Astrocyte (in vitro differentiated cells and primary cell): ENCODE data around the gene KCNQ1. TPM values are rescaled to one million over a fixed set of nuclear protein-coding genes. Genes with fewer than 3 reads are reported as not detected.

Experiments
- DNase-seq: peaks from one replicate; pipeline ENCODE4 v3.0.0-alpha.2; 2010; ENCODE audit warnings: low read depth
- FAIRE-seq: peaks from 2 replicates; lab custom pipeline; 2011; peaks lifted over from hg19 to GRCh38; lab: Jason Lieb, UNC
- H2AFZ ChIP-seq: 2 replicates; pipeline ENCODE4 v1.6.0; 2012; ENCODE audit warnings: low read depth, low read length, inconsistent platforms
- H3K27ac ChIP-seq: 2 replicates; pipeline ENCODE4 v1.5.1; 2011; ENCODE audit warnings: low read depth, low read length, inconsistent platforms
- H3K27me3 ChIP-seq: 2 replicates; pipeline ENCODE4 v1.6.0; 2011; ENCODE audit warnings: low read length, inconsistent platforms; ENCODE audit not compliant: insufficient read depth
- H3K36me3 ChIP-seq: 2 replicates; pipeline ENCODE4 v1.5.1; 2011; ENCODE audit warnings: low read length, inconsistent platforms; ENCODE audit not compliant: insufficient read depth
- H3K4me1 ChIP-seq: 2 replicates; pipeline ENCODE4 v1.5.1; 2011; ENCODE audit warnings: low read length, inconsistent platforms; ENCODE audit not compliant: insufficient read depth
- H3K4me2 ChIP-seq: 2 replicates; pipeline ENCODE4 v1.6.0; 2012; ENCODE audit warnings: low read length, inconsistent platforms
- H3K4me3 ChIP-seq: 2 replicates; pipeline ENCODE4 v1.5.1; 2011; ENCODE audit warnings: low read depth, mild to moderate bottlenecking, low read length, inconsistent platforms; ENCODE audit not compliant: insufficient read depth
- H3K79me2 ChIP-seq: 2 replicates; pipeline ENCODE4 v1.6.0; 2012; ENCODE audit warnings: mild to moderate bottlenecking, low read length, inconsistent platforms; ENCODE audit not compliant: insufficient read depth
- H3K9ac ChIP-seq: 2 replicates; pipeline ENCODE4 v1.6.0; 2012; ENCODE audit warnings: mild to moderate bottlenecking, low read length, inconsistent platforms
- H3K9me3 ChIP-seq: 2 replicates; pipeline ENCODE4 v1.5.1; 2012; ENCODE audit warnings: low read depth, mild to moderate bottlenecking, low read length, inconsistent platforms; ENCODE audit not compliant: insufficient read depth
- H4K20me1 ChIP-seq: 2 replicates; pipeline ENCODE4 v1.6.0; 2012; ENCODE audit warnings: low read length, inconsistent platforms; ENCODE audit not compliant: insufficient read depth
- H3K27ac Mint-ChIP-seq: one replicate; pipeline ENCODE4 v1.8.0; 2021; ENCODE audit warnings: mild to moderate bottlenecking, mixed read lengths; ENCODE audit not compliant: unreplicated experiment
- H3K27me3 Mint-ChIP-seq: one replicate; pipeline ENCODE4 v1.8.0; 2021; ENCODE audit warnings: low read depth, mixed read lengths; ENCODE audit not compliant: unreplicated experiment
- H3K36me3 Mint-ChIP-seq: one replicate; pipeline ENCODE4 v1.8.0; 2021; ENCODE audit warnings: low read depth, mixed read lengths; ENCODE audit not compliant: unreplicated experiment
- H3K4me1 Mint-ChIP-seq: one replicate; pipeline ENCODE4 v1.8.0; 2021; ENCODE audit warnings: low read depth, mixed read lengths; ENCODE audit not compliant: unreplicated experiment
- H3K4me3 Mint-ChIP-seq: one replicate; pipeline ENCODE4 v1.8.0; 2021; ENCODE audit warnings: mild to moderate bottlenecking, moderate library complexity, mixed read lengths; ENCODE audit not compliant: unreplicated experiment
- H3K9me3 Mint-ChIP-seq: one replicate; pipeline ENCODE4 v1.8.0; 2021; ENCODE audit warnings: mild to moderate bottlenecking, mixed read lengths; ENCODE audit not compliant: unreplicated experiment
- EZH2 ChIP-seq: IDR thresholded peaks from 2 replicates; pipeline ENCODE4 v1.6.1; 2012; ENCODE audit warnings: mild to moderate bottlenecking, low read length, inconsistent platforms; ENCODE audit not compliant: insufficient read depth
- total RNA-seq: library from RNA; stranded (reverse); gene quantifications from 2 replicates; pipeline ENCODE4 v1.2.1, GENCODE V29; 2021
- TF ChIP-seq, protein P1 (sequence below): IDR thresholded peaks from 2 replicates; pipeline ENCODE4 v1.5.1; 2011; ENCODE audit warnings: low read depth, mild to moderate bottlenecking, inconsistent platforms, low read length, moderate library complexity; ENCODE audit not compliant: insufficient read depth

The KCNQ1 gene
- total RNA-seq, 1 donor from 2014 or later = not detected

- peaks cover 10% of the 10 kb centered on the region for H3K4me1 ChIP-seq
- Mint-ChIP-seq H3K4me3 (no peak overlapping the region), H3K36me3 (peaks cover 2% of the 10 kb centered on the region), H3K27me3 (peaks cover 51% of the 10 kb centered on the region), H3K9me3 (peaks cover 8% of the 10 kb centered on the region), H3K4me1 (peaks cover 9% of the 10 kb centered on the region), H3K27ac (no peak overlapping the region)
- H2AFZ ChIP-seq = no peak overlapping the region
- H3K4me2 ChIP-seq = no peak overlapping the region
- peaks cover 21% of the 10 kb centered on the region for H3K27me3 ChIP-seq
- no peak overlapping the region for H3K9ac ChIP-seq
- no peaks in the 10 kb centered on the region for H3K36me3 ChIP-seq
- FAIRE-seq (no peak), DNase-seq (no peak)
- no peaks in the 10 kb centered on the region for H3K79me2 ChIP-seq
- TF ChIP-seq EZH2 = no peak
- no peak overlapping the region for H3K4me3 ChIP-seq
- peaks cover 5% of the 10 kb centered on the region for H4K20me1 ChIP-seq
- H3K27ac ChIP-seq = no peak overlapping the region
- no peaks in the 10 kb centered on the region for H3K9me3 ChIP-seq
These were observed 326.0 kb downstream of the KCNQ1 start for GRCh38 chr11:2770761-2771301.

- no peak for DNase-seq
- H3K27me3 ChIP-seq = peaks cover 18% of the 10 kb centered on the region
These were observed 327.1 kb downstream of the KCNQ1 start for GRCh38 chr11:2771758-2772466.

GRCh38 chr11:2772544-2773031 is 327.8 kb downstream of the KCNQ1 start:
- peaks cover 18% of the 10 kb centered on the region for H3K27me3 ChIP-seq
- no peaks in the 10 kb centered on the region for H3K9me3 ChIP-seq
- no peak overlapping the region for H3K4me2 ChIP-seq
- Mint-ChIP-seq H3K36me3 (peaks cover 2% of the 10 kb centered on the region), H3K27ac (no peak overlapping the region), H3K4me1 (peaks cover 13% of the 10 kb centered on the region), H3K4me3 (no peak overlapping the region), H3K9me3 (peaks cover 2% of the 10 kb centered on the region), H3K27me3 (peaks cover 43% of the 10 kb centered on the region)
- H3K27ac ChIP-seq = no peak overlapping the region
- TF ChIP-seq EZH2 = no peak
- TF ChIP-seq, protein P1, sequence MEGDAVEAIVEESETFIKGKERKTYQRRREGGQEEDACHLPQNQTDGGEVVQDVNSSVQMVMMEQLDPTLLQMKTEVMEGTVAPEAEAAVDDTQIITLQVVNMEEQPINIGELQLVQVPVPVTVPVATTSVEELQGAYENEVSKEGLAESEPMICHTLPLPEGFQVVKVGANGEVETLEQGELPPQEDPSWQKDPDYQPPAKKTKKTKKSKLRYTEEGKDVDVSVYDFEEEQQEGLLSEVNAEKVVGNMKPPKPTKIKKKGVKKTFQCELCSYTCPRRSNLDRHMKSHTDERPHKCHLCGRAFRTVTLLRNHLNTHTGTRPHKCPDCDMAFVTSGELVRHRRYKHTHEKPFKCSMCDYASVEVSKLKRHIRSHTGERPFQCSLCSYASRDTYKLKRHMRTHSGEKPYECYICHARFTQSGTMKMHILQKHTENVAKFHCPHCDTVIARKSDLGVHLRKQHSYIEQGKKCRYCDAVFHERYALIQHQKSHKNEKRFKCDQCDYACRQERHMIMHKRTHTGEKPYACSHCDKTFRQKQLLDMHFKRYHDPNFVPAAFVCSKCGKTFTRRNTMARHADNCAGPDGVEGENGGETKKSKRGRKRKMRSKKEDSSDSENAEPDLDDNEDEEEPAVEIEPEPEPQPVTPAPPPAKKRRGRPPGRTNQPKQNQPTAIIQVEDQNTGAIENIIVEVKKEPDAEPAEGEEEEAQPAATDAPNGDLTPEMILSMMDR = no peak
- no peak overlapping the region for H2AFZ ChIP-seq
- FAIRE-seq (no peak), DNase-seq (peak; percentile 60)
- H3K79me2 ChIP-seq = no peaks in the 10 kb centered on the region
- H3K36me3 ChIP-seq = no peaks in the 10 kb centered on the region
- H3K4me3 ChIP-seq = no peak overlapping the region
- peaks cover 5% of the 10 kb centered on the region for H4K20me1 ChIP-seq
- H3K9ac ChIP-seq = no peak overlapping the region
- peaks cover 11% of the 10 kb centered on the region for H3K4me1 ChIP-seq

More at GRCh38 chr11:2771758-2772466, 327.1 kb downstream of the KCNQ1 start:
- Mint-ChIP-seq H3K27me3 (peaks cover 47% of the 10 kb centered on the region), H3K4me1 (peaks cover 9% of the 10 kb centered on the region), H3K27ac (no peak overlapping the region), H3K9me3 (peaks cover 2% of the 10 kb centered on the region), H3K36me3 (peaks cover 2% of the 10 kb centered on the region), H3K4me3 (no peak overlapping the region)
- no peak for FAIRE-seq
- H2AFZ ChIP-seq = no peak overlapping the region
- no peaks in the 10 kb centered on the region for H3K9me3 ChIP-seq
- no peak overlapping the region for H3K27ac ChIP-seq
- H3K4me2 ChIP-seq = no peak overlapping the region
- H3K4me1 ChIP-seq = peaks cover 10% of the 10 kb centered on the region
- TF ChIP-seq, protein P1 = no peak
- TF ChIP-seq EZH2 = no peak
- H4K20me1 ChIP-seq = peaks cover 5% of the 10 kb centered on the region
- H3K36me3 ChIP-seq = no peaks in the 10 kb centered on the region
- H3K4me3 ChIP-seq = no peak overlapping the region
- no peak overlapping the region for H3K9ac ChIP-seq
- no peaks in the 10 kb centered on the region for H3K79me2 ChIP-seq
